Activated CD4-positive, alpha-beta T cell treated with anti-CD3 and anti-CD28 coated beads for 24 hours (primary cell): ENCODE measurements around the gene E2F2.

Experiments used
- DNase-seq, 2 donors: peaks; one replicate each; pipeline ENCODE4 v3.0.0-alpha.2; 2020; ENCODE audit warnings: low read depth in 2 of 2

E2F2 gene

DNA sequence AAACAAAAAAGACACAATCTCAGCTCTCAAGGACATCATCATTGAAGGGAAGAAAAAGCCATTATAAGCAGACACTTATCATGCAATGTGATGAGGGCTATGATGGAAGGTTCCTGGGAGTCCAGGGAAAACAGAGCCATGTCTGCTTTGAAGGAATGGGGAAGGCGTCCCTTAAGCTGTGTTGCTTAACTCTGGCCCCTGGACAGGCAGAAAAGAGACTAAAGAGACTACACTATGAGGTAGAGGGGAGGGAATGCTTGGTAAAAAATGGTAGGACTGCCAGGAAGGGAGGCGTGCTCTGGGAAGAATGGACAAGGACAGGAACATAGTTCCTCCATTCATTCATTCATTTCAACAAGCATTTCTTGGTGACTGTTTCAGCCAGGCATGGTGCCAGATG, 68.3 kb downstream of the E2F2 start:
- DNase-seq: no peak

DNA sequence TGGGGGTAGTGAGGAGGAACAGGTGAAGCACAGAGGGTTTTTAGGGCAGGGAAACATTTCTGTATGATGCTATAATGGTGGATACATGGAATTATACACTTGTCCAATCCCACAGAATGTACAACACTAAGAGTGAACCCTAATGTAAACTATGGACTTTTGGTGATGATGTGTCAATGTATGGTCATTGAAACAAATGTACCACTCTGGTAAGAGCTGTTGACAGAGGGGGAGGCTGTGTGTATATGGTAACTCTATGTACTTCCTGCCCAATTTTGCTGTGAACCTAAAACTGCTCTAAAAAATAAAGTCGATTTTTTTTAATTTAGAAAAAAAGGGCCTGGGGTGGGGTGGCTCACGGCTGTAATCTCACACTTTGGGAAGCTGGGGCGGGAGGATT, 70.0 kb downstream of the E2F2 start:
- DNase-seq: no peak

- no peak for DNase-seq
Observed at GRCh38 chr1:23460519-23460918, 70.5 kb downstream of the E2F2 start.

- DNase-seq: no peak
Observed at GRCh38 chr1:23459338-23459757, 71.7 kb downstream of the E2F2 start.
